Neuronal stem cell (in vitro differentiated cells): ENCODE measurements around the gene EXOG.

Source experiments
- DNase-seq: peaks from one replicate; pipeline ENCODE4 v3.0.0-alpha.2; 2013; ENCODE audit warnings: low spot score
- H2AFZ ChIP-seq: one replicate; pipeline ENCODE4 v1.6.1; 2013; ENCODE audit warnings: mild to moderate bottlenecking, low read length, inconsistent platforms
- H2AK5ac ChIP-seq: 2 replicates; pipeline ENCODE4 v1.6.1; 2013; ENCODE audit warnings: low read depth, mild to moderate bottlenecking, inconsistent platforms, low read length, moderate library complexity, mixed read lengths
- H2BK120ac ChIP-seq: 2 replicates; pipeline ENCODE4 v1.6.1; 2013; ENCODE audit warnings: low read depth, mild to moderate bottlenecking, inconsistent platforms, low read length, moderate library complexity, mixed read lengths
- H2BK12ac ChIP-seq: one replicate; pipeline ENCODE4 v1.6.1; 2013; ENCODE audit warnings: low read length, inconsistent platforms
- H2BK15ac ChIP-seq: 2 replicates; pipeline ENCODE4 v1.6.1; 2013; ENCODE audit warnings: mild to moderate bottlenecking, low read length, inconsistent platforms, mixed read lengths
- H2BK5ac ChIP-seq: one replicate; pipeline ENCODE4 v1.6.1; 2013; ENCODE audit warnings: inconsistent platforms, mild to moderate bottlenecking, low read length, moderate library complexity
- H3K14ac ChIP-seq: one replicate; pipeline ENCODE4 v1.6.1; 2013; ENCODE audit warnings: low read length, inconsistent platforms
- H3K18ac ChIP-seq: 2 replicates; pipeline ENCODE4 v1.6.1; 2013; ENCODE audit warnings: low read length, inconsistent platforms
- H3K23ac ChIP-seq: 2 replicates; pipeline ENCODE4 v1.6.1; 2013; ENCODE audit warnings: low read depth, mild to moderate bottlenecking, mixed read lengths, low read length, inconsistent platforms; ENCODE audit not compliant: poor library complexity
- H3K27ac ChIP-seq: replicated peaks from 3 replicates; pipeline ENCODE4 v1.5.1; 2013; ENCODE audit warnings: low read length, inconsistent platforms
- H3K27me3 ChIP-seq, 3 experiments: 2 replicates each; pipeline ENCODE4 v1.6.1; 2013; ENCODE audit warnings: low read length in 3 of 3, mild to moderate bottlenecking in 2 of 3, inconsistent platforms in 1 of 3, low read depth in 1 of 3, mixed read lengths in 1 of 3, moderate library complexity in 1 of 3; ENCODE audit not compliant: control insufficient read depth in 3 of 3, insufficient read depth in 3 of 3
- H3K36me3 ChIP-seq, 2 donors: replicated peaks in 1 of 2; 2 replicates each; pipeline ENCODE4 v1.6.1; 2013; ENCODE audit warnings: low read length in 2 of 2; ENCODE audit not compliant: control insufficient read depth in 2 of 2, insufficient read depth in 2 of 2
- H3K4ac ChIP-seq: 2 replicates; pipeline ENCODE4 v1.6.1; 2013; ENCODE audit warnings: inconsistent platforms, mild to moderate bottlenecking, low read length, moderate library complexity
- H3K4me1 ChIP-seq, 2 donors: 1 replicate in 1 of 2; 2 replicates in 1 of 2; pipeline ENCODE4 v1.6.1; 2013; ENCODE audit warnings: low read length in 2 of 2, low read depth in 1 of 2; ENCODE audit not compliant: control insufficient read depth in 2 of 2, insufficient read depth in 1 of 2
- H3K4me2 ChIP-seq: one replicate; pipeline ENCODE4 v1.6.1; 2013; ENCODE audit warnings: mild to moderate bottlenecking, low read length, inconsistent platforms; ENCODE audit not compliant: insufficient read depth, poor library complexity, severe bottlenecking
- H3K4me3 ChIP-seq, 2 donors: 2 replicates each; pipeline ENCODE4 v1.5.1; 2013; ENCODE audit warnings: low read length in 2 of 2, mild to moderate bottlenecking in 2 of 2, inconsistent platforms in 1 of 2, moderate library complexity in 1 of 2
- H3K79me1 ChIP-seq: one replicate; pipeline ENCODE4 v1.6.1; 2013; ENCODE audit warnings: low read depth, mild to moderate bottlenecking, inconsistent platforms, low read length, moderate library complexity
- H3K9ac ChIP-seq: one replicate; pipeline ENCODE4 v1.6.1; 2013; ENCODE audit warnings: mild to moderate bottlenecking, low read depth, low read length, inconsistent platforms; ENCODE audit not compliant: poor library complexity
- H3K9me3 ChIP-seq, 2 donors: replicated peaks in 1 of 2; 2 replicates each; pipeline versions ENCODE3 to v1.6.1; 2013; ENCODE audit warnings: low read length in 2 of 2, mild to moderate bottlenecking in 2 of 2, inconsistent platforms in 1 of 2, low read depth in 1 of 2, mixed read lengths in 1 of 2, moderate library complexity in 1 of 2; ENCODE audit not compliant: control insufficient read depth in 2 of 2, insufficient read depth in 1 of 2
- H4K8ac ChIP-seq: one replicate; pipeline ENCODE4 v1.6.1; 2013; ENCODE audit warnings: low read depth, mild to moderate bottlenecking, inconsistent platforms, low read length, moderate library complexity
- H4K91ac ChIP-seq: one replicate; pipeline ENCODE4 v1.6.1; 2013; ENCODE audit warnings: low read length, low read depth, mild to moderate bottlenecking, inconsistent platforms; ENCODE audit not compliant: poor library complexity
- WGBS, 2 donors: extraction: QIAGEN DNeasy Blood & Tissue Kit; methylation state at CpG; one replicate each; pipeline ENCODE4 v1.1.7; 2013; ENCODE audit warnings: missing lambda C conversion rate in 2 of 2, mixed read lengths in 1 of 2; ENCODE audit not compliant: insufficient read length in 2 of 2, insufficient replicate concordance in 1 of 2; ENCODE audit errors: extremely low coverage in 2 of 2; 5-methylcytosine and 5-hydroxymethylcytosine counted together

EXOG gene

GRCh38 chr3:38487323-38487722 lies 8.8 kb upstream of the EXOG start:
- H3K18ac ChIP-seq: no peak overlapping the region
- no peak overlapping the region for H3K4ac ChIP-seq
- peaks cover 0 to 5% of the 10 kb centered on the region in 2 donors for H3K4me1 ChIP-seq
- no peak overlapping the region for H2AK5ac ChIP-seq
- H3K4me3 ChIP-seq: no peak overlapping the region
- H2BK15ac ChIP-seq: no peak overlapping the region
- no peak for DNase-seq
- no peak overlapping the region for H4K91ac ChIP-seq
- H3K79me1 ChIP-seq: peaks cover 2% of the 10 kb centered on the region
- no peak overlapping the region for H3K14ac ChIP-seq
- H3K9me3 ChIP-seq: no peaks in the 10 kb centered on the region
- no peak overlapping the region for H3K4me2 ChIP-seq
- no peak overlapping the region for H3K9ac ChIP-seq
- no peak overlapping the region for H3K23ac ChIP-seq
- no CpG with 5 or more reads among the region's 3 CpGs for WGBS, 2 donors
- no peak overlapping the region for H4K8ac ChIP-seq
- no peaks in the 10 kb centered on the region for H3K27me3 ChIP-seq
- H3K36me3 ChIP-seq: peaks cover 18 to 100% of the 10 kb centered on the region in 2 donors
- no peak overlapping the region for H3K27ac ChIP-seq
- no peak overlapping the region for H2AFZ ChIP-seq
- no peak overlapping the region for H2BK120ac ChIP-seq
- no peak overlapping the region for H2BK5ac ChIP-seq
- no peak overlapping the region for H2BK12ac ChIP-seq

GRCh38 chr3:38488949-38489348 lies 7.2 kb upstream of the EXOG start:
- H3K4me3 ChIP-seq: no peak overlapping the region
- no peaks in the 10 kb centered on the region for H3K27me3 ChIP-seq
- H3K9ac ChIP-seq: no peak overlapping the region
- H2AK5ac ChIP-seq: no peak overlapping the region
- H3K18ac ChIP-seq: no peak overlapping the region
- no peak overlapping the region for H2BK5ac ChIP-seq
- H3K4me2 ChIP-seq: no peak overlapping the region
- no peak overlapping the region for H2BK120ac ChIP-seq
- no peak overlapping the region for H4K8ac ChIP-seq
- no peak overlapping the region for H2BK12ac ChIP-seq
- H3K4ac ChIP-seq: no peak overlapping the region
- WGBS, 2 donors: no CpG with 5 or more reads among the region's 2 CpGs
- H3K14ac ChIP-seq: no peak overlapping the region
- H3K36me3 ChIP-seq: peaks cover 5 to 95% of the 10 kb centered on the region in 2 donors
- no peak overlapping the region for H3K27ac ChIP-seq
- H2BK15ac ChIP-seq: no peak overlapping the region
- H3K79me1 ChIP-seq: peaks cover 2% of the 10 kb centered on the region
- DNase-seq: no peak
- H2AFZ ChIP-seq: no peak overlapping the region
- no peaks in the 10 kb centered on the region for H3K9me3 ChIP-seq
- peaks cover 0 to 5% of the 10 kb centered on the region in 2 donors for H3K4me1 ChIP-seq
- no peak overlapping the region for H4K91ac ChIP-seq
- H3K23ac ChIP-seq: no peak overlapping the region

GRCh38 chr3:38489766-38490165 lies 6.4 kb upstream of the EXOG start:
- Histone ChIP-seq H2AFZ (no peak overlapping the region), H3K27ac (no peak overlapping the region), H3K4me2 (no peak overlapping the region), H4K91ac (no peak overlapping the region), H3K4ac (no peak overlapping the region), H3K79me1 (peaks cover 2% of the 10 kb centered on the region), H4K8ac (no peak overlapping the region), H3K4me3 (no peak overlapping the region), H2BK15ac (no peak overlapping the region), H3K36me3 (peaks cover 4 to 86% of the 10 kb centered on the region in 2 donors), H2BK120ac (no peak overlapping the region), H2AK5ac (no peak overlapping the region), H2BK12ac (no peak overlapping the region), H3K23ac (no peak overlapping the region), H3K14ac (no peak overlapping the region), H3K4me1 (peaks cover 0 to 5% of the 10 kb centered on the region in 2 donors), H2BK5ac (no peak overlapping the region), H3K9ac (no peak overlapping the region), H3K27me3 (no peaks in the 10 kb centered on the region), H3K18ac (no peak overlapping the region), H3K9me3 (no peaks in the 10 kb centered on the region)
- no peak for DNase-seq
- WGBS, 2 donors: no CpG with 5 or more reads among the region's 2 CpGs

- H2BK15ac ChIP-seq: no peak overlapping the region
- no peak for DNase-seq
- H3K79me1 ChIP-seq: peaks cover 2% of the 10 kb centered on the region
- peaks cover 0 to 4% of the 10 kb centered on the region in 2 donors for H3K4me1 ChIP-seq
- H3K27ac ChIP-seq: no peak overlapping the region
- no peak overlapping the region for H3K4me2 ChIP-seq
- H3K36me3 ChIP-seq: peaks cover 4 to 80% of the 10 kb centered on the region in 2 donors
- no peaks in the 10 kb centered on the region for H3K27me3 ChIP-seq
- H2AK5ac ChIP-seq: no peak overlapping the region
- H2AFZ ChIP-seq: no peak overlapping the region
- no peak overlapping the region for H3K23ac ChIP-seq
- no peak overlapping the region for H2BK5ac ChIP-seq
- no peak overlapping the region for H2BK120ac ChIP-seq
- H2BK12ac ChIP-seq: no peak overlapping the region
- H3K4me3 ChIP-seq: no peak overlapping the region
- WGBS, 2 donors: no CpG with 5 or more reads among the region's 11 CpGs
- no peak overlapping the region for H3K14ac ChIP-seq
- H4K8ac ChIP-seq: no peak overlapping the region
- H3K9me3 ChIP-seq: no peaks in the 10 kb centered on the region
- no peak overlapping the region for H3K18ac ChIP-seq
- no peak overlapping the region for H3K9ac ChIP-seq
- H4K91ac ChIP-seq: no peak overlapping the region
- H3K4ac ChIP-seq: no peak overlapping the region
Observed at GRCh38 chr3:38490281-38491030, 5.7 kb upstream of the EXOG start.
